Mesendoderm (in vitro differentiated cells): ENCODE data around the gene PUS7.
"Not testable (repeated sequence)": the region's sequence is repeated elsewhere in the genome, so short reads cannot be mapped to it uniquely, and the experiment has no call there.

Experiments used
- DNase-seq: peaks from one replicate; pipeline ENCODE4 v3.0.0; 2013
- H2AK5ac ChIP-seq: 2 replicates; pipeline ENCODE4 v1.6.1; 2013; ENCODE audit warnings: low read length, inconsistent platforms
- H2BK120ac ChIP-seq: 2 replicates; pipeline ENCODE4 v1.6.1; 2013; ENCODE audit warnings: low read depth, mild to moderate bottlenecking, low read length, moderate library complexity, mixed read lengths
- H2BK15ac ChIP-seq: replicated peaks from 2 replicates; pipeline ENCODE4 v1.6.1; 2013; ENCODE audit warnings: low read depth, mild to moderate bottlenecking, moderate library complexity
- H2BK5ac ChIP-seq: 2 replicates; pipeline ENCODE4 v1.6.1; 2013; ENCODE audit warnings: low read length, inconsistent platforms
- H3K18ac ChIP-seq: 2 replicates; pipeline ENCODE4 v1.6.1; 2013; ENCODE audit warnings: mild to moderate bottlenecking, low read length, mixed read lengths
- H3K23ac ChIP-seq: one replicate; pipeline ENCODE4 v1.6.1; 2013; ENCODE audit warnings: low read length
- H3K27ac ChIP-seq: 2 replicates; pipeline ENCODE4 v1.5.1; 2013; ENCODE audit warnings: low read depth, mild to moderate bottlenecking, inconsistent platforms, low read length, moderate library complexity
- H3K27me3 ChIP-seq: 2 replicates; pipeline ENCODE4 v1.6.1; 2013; ENCODE audit warnings: low read length, control low read depth, mild to moderate bottlenecking, inconsistent platforms; ENCODE audit not compliant: insufficient read depth, poor library complexity
- H3K36me3 ChIP-seq: 2 replicates; pipeline ENCODE4 v1.6.1; 2013; ENCODE audit warnings: low read length, inconsistent platforms; ENCODE audit not compliant: control insufficient read depth, insufficient read depth
- H3K4ac ChIP-seq: one replicate; pipeline ENCODE4 v1.6.1; 2013; ENCODE audit warnings: low read depth, mild to moderate bottlenecking, low read length, moderate library complexity
- H3K4me1 ChIP-seq: 2 replicates; pipeline ENCODE4 v1.6.1; 2013; ENCODE audit warnings: low read depth, low read length, inconsistent platforms; ENCODE audit not compliant: control insufficient read depth
- H3K4me2 ChIP-seq: 2 replicates; pipeline ENCODE4 v1.6.1; 2013; ENCODE audit warnings: low read length
- H3K4me3 ChIP-seq: 2 replicates; pipeline ENCODE4 v1.5.1; 2013; ENCODE audit warnings: mild to moderate bottlenecking, low read length
- H3K56ac ChIP-seq: one replicate; pipeline ENCODE4 v1.6.1; 2013; ENCODE audit warnings: low read length
- H3K79me1 ChIP-seq: 2 replicates; pipeline ENCODE4 v1.6.1; 2013; ENCODE audit warnings: low read length, inconsistent platforms
- H3K79me2 ChIP-seq: 2 replicates; pipeline ENCODE4 v1.6.1; 2013; ENCODE audit warnings: mild to moderate bottlenecking, low read length; ENCODE audit not compliant: control insufficient read depth, insufficient read depth
- H3K9ac ChIP-seq: 2 replicates; pipeline ENCODE4 v1.6.1; 2013; ENCODE audit warnings: low read length, inconsistent platforms
- H4K5ac ChIP-seq: one replicate; pipeline ENCODE4 v1.6.1; 2013; ENCODE audit warnings: low read length
- H4K8ac ChIP-seq: one replicate; pipeline ENCODE4 v1.6.1; 2013; ENCODE audit warnings: low read depth, mild to moderate bottlenecking, control low read depth, low read length, moderate library complexity
- WGBS: extraction: QIAGEN DNeasy Blood & Tissue Kit; methylation state at CpG from one replicate; pipeline ENCODE4 v1.1.7; 2013; ENCODE audit warnings: low lambda C conversion rate, missing lambda C conversion rate; ENCODE audit not compliant: insufficient coverage; ENCODE audit errors: extremely low coverage; 5-methylcytosine and 5-hydroxymethylcytosine counted together

PUS7 gene

GRCh38 chr7:105532709-105533460 lies 10.8 kb upstream of the PUS7 start:
- peaks cover 7% of the 10 kb centered on the region for H3K79me1 ChIP-seq
- H2BK120ac ChIP-seq, result no peak overlapping the region
- no peak overlapping the region for H3K27ac ChIP-seq
- H3K9ac ChIP-seq, result peak overlapping the region; percentile 85
- H3K18ac ChIP-seq, result no peak overlapping the region
- peak overlapping the region; percentile 88 for H3K4me3 ChIP-seq
- no peak for DNase-seq
- no peak overlapping the region for H4K8ac ChIP-seq
- H3K36me3 ChIP-seq, result no peaks in the 10 kb centered on the region
- no peaks in the 10 kb centered on the region for H3K27me3 ChIP-seq
- no peak overlapping the region for H2BK5ac ChIP-seq
- H3K56ac ChIP-seq, result peak overlapping the region; percentile 95
- no CpG with 5 or more reads among the region's 12 CpGs for WGBS
- H3K4me1 ChIP-seq, result peaks cover 2% of the 10 kb centered on the region
- peak overlapping the region; percentile 87 for H3K4me2 ChIP-seq
- H2BK15ac ChIP-seq, result no peak overlapping the region
- H3K79me2 ChIP-seq, result peaks cover 10% of the 10 kb centered on the region
- no peak overlapping the region for H2AK5ac ChIP-seq
- H3K4ac ChIP-seq, result no peak overlapping the region
- no peak overlapping the region for H4K5ac ChIP-seq
- peak overlapping the region; percentile 30 for H3K23ac ChIP-seq

DNA sequence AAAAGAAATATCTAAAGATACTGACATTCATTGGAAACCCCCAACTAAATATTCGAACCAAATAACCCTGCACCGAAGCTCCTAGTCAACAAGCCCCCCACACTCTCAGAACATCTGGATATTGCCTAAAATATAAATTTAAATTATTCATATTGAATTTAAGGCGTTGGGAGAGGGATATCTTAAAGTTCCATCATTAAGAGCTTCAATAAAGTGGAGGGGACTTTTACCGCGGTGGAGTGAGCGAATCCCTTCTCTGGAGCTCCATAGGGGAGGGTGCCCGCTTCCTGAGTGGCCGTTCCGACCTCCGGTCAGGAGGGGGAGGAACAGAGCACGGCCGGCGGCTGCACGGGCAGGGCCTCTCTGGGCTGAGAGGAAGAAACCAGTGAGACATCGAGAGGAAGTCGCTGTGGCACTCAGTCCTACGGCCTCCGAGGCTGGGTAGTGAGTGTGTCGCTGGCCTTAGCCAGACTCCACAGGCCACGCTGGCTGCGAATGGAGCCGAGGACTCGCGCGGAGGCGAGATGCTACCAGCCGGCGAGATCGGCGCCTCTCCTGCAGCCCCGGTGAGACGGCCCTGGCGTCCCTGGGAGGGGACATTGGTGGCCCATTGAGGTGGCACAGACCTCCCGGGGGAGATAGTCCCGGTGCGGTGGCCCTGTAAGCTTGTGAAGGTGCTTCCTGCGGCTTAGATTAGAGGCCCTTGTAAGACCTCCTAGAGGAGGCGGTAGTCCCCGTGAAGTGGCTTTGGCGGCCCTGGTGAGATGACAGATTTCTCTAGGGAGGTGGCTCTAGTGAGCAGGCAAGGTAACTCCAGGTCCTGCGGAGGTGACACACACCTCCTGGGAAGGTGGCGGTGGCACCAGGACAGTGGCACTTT lies 10.0 kb upstream of the PUS7 start, which contains the start of gene RINT1:
RINT1 (plus strand) TSS at position 410 of the 880 bp plus-strand sequence; CDS start at position 525, 115 bp downstream.
- no peaks in the 10 kb centered on the region for H3K36me3 ChIP-seq

DNA sequence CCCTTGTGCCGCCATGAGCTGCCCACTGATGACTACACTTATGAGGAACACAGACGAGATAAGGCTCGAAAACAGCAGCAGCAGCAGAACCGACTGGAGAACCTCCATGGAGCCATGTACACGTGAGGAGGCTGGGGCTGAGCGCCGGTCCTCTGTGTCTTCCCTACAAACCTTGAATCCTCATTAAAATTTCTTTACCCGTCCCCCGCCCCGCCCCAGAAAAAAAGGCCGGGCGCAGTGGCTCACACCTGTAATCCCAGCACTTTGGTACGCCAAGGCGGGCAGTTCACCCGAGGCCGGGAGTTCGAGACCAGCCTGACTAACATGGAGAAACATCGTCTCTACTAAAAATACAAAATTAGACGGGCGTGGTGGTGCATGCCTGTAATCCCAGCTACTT lies 8.5 kb upstream of the PUS7 start:
- no peak overlapping the region for H3K18ac ChIP-seq
- no peak overlapping the region for H2BK15ac ChIP-seq
- no peak for DNase-seq
- H3K36me3 ChIP-seq, result no peaks in the 10 kb centered on the region
- H3K79me1 ChIP-seq, result peaks cover 7% of the 10 kb centered on the region
- no peak overlapping the region for H3K56ac ChIP-seq
- H2AK5ac ChIP-seq, result no peak overlapping the region
- H3K79me2 ChIP-seq, result peaks cover 10% of the 10 kb centered on the region
- no peak overlapping the region for H3K4me2 ChIP-seq
- no peaks in the 10 kb centered on the region for H3K27me3 ChIP-seq
- H2BK120ac ChIP-seq, result no peak overlapping the region
- H3K27ac ChIP-seq, result no peak overlapping the region
- H3K9ac ChIP-seq, result no peak overlapping the region
- WGBS, result no CpG with 5 or more reads among the region's 20 CpGs
- no peak overlapping the region for H4K5ac ChIP-seq
- no peak overlapping the region for H3K4ac ChIP-seq
- H3K4me1 ChIP-seq, result peaks cover 2% of the 10 kb centered on the region
- no peak overlapping the region for H4K8ac ChIP-seq
- no peak overlapping the region for H3K23ac ChIP-seq
- no peak overlapping the region for H3K4me3 ChIP-seq
- H2BK5ac ChIP-seq, result no peak overlapping the region

More for the DNA sequence above, 10.0 kb upstream of the PUS7 start, which contains the start of gene RINT1:
- peaks cover 10% of the 10 kb centered on the region for H3K79me2 ChIP-seq
- peak within 1 kb of the TSS; percentile 95 for H3K56ac ChIP-seq
- no peak within 1 kb of the TSS for H4K5ac ChIP-seq
- H3K18ac ChIP-seq, result peak within 1 kb of the TSS; percentile 41
- DNase-seq, result peak; percentile 95
- peak within 1 kb of the TSS; percentile 13 for H3K27ac ChIP-seq
- H2BK15ac ChIP-seq, result no peak within 1 kb of the TSS
- H3K4me3 ChIP-seq, result peak within 1 kb of the TSS; percentile 88
- no peak within 1 kb of the TSS for H2AK5ac ChIP-seq
- no peak within 1 kb of the TSS for H2BK5ac ChIP-seq
- H3K79me1 ChIP-seq, result peaks cover 7% of the 10 kb centered on the region
- peaks cover 2% of the 10 kb centered on the region for H3K4me1 ChIP-seq
- peak within 1 kb of the TSS; percentile 30 for H3K23ac ChIP-seq
- H3K9ac ChIP-seq, result peak within 1 kb of the TSS; percentile 85
- peak within 1 kb of the TSS; percentile 87 for H3K4me2 ChIP-seq
- peak within 1 kb of the TSS; percentile 1 for H3K4ac ChIP-seq
- H3K27me3 ChIP-seq, result no peaks in the 10 kb centered on the region
- no peak within 1 kb of the TSS for H2BK120ac ChIP-seq
- WGBS, result no CpG with 5 or more reads among the region's 42 CpGs
- peak within 1 kb of the TSS; percentile 65 for H4K8ac ChIP-seq

DNA sequence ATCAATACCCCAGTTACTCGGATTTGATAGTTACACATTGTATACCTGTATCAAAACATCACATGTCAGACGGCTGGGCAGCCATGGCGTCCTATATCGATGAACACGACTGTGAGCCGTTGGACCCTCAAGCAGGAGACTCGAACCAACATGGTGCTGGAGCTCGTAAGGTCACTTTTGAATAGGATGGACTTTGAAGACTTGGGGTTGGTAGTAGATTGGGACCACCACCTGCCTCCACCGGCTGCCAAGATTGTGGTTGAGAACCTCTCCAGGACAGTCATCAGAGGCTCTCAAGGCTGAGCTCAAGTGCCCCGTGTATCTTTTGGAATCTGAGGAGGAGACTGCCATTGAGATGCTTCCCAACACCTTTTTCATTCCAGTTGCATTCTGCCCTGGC lies 8.1 kb upstream of the PUS7 start:
- H3K27me3 ChIP-seq, result no peaks in the 10 kb centered on the region
- peaks cover 2% of the 10 kb centered on the region for H3K4me1 ChIP-seq
- no peak overlapping the region for H3K18ac ChIP-seq
- H3K56ac ChIP-seq, result no peak overlapping the region
- no peak overlapping the region for H2BK120ac ChIP-seq
- no peak overlapping the region for H4K5ac ChIP-seq
- H3K9ac ChIP-seq, result no peak overlapping the region
- WGBS, result no CpG with 5 or more reads among the region's 10 CpGs
- H3K79me1 ChIP-seq, result peaks cover 5% of the 10 kb centered on the region
- H2BK5ac ChIP-seq, result no peak overlapping the region
- H3K27ac ChIP-seq, result no peak overlapping the region
- no peak overlapping the region for H4K8ac ChIP-seq
- H3K4me3 ChIP-seq, result no peak overlapping the region
- no peak overlapping the region for H3K23ac ChIP-seq
- H3K36me3 ChIP-seq, result no peaks in the 10 kb centered on the region
- no peak for DNase-seq
- H3K4ac ChIP-seq, result no peak overlapping the region
- H3K79me2 ChIP-seq, result peaks cover 10% of the 10 kb centered on the region
- H3K4me2 ChIP-seq, result no peak overlapping the region
- H2AK5ac ChIP-seq, result no peak overlapping the region
- no peak overlapping the region for H2BK15ac ChIP-seq

GRCh38 chr7:105527737-105528136 lies 5.7 kb upstream of the PUS7 start:
- H3K56ac ChIP-seq, H3K18ac ChIP-seq, H3K4me2 ChIP-seq, H3K27me3 ChIP-seq, H2BK5ac ChIP-seq, H3K27ac ChIP-seq, H3K79me1 ChIP-seq, H2BK15ac ChIP-seq, DNase-seq, H3K36me3 ChIP-seq, H3K9ac ChIP-seq, H2AK5ac ChIP-seq, H3K23ac ChIP-seq, H3K4me3 ChIP-seq, H4K8ac ChIP-seq, H3K79me2 ChIP-seq, H4K5ac ChIP-seq, H3K4me1 ChIP-seq, H3K4ac ChIP-seq, H2BK120ac ChIP-seq: not testable (repeated sequence)
- no CpG with 5 or more reads among the region's 5 CpGs for WGBS
